Right renal pelvis (tissue), 4 donors: ENCODE data around the gene SVEP1. TPM values are rescaled to one million over a fixed set of nuclear protein-coding genes. Genes with fewer than 3 reads are reported as not detected.
A peak's percentile ranks its signal among the peaks of the same experiment; 100 is the strongest.
"Not testable (repeated sequence)": the region's sequence is repeated elsewhere in the genome, so short reads cannot be mapped to it uniquely, and the experiment has no call there.

Source experiments
- DNase-seq, 4 donors: peaks; one replicate each; pipeline ENCODE4 v3.0.0-alpha.2; 2013; ENCODE audit warnings: low read depth in 4 of 4, low spot score in 3 of 4, missing footprints in 1 of 4
- polyA plus RNA-seq, 4 donors: library from polyadenylated mRNA; unstranded; fragments of 120-200 nt; gene quantifications; one replicate each; pipeline ENCODE4 v1.2.1, GENCODE V29; 2013; ENCODE audit not compliant: insufficient read length in 4 of 4

SVEP1 gene
- polyA plus RNA-seq, result 1 to 10 TPM; 7.2 to 8.0 (median 7.4) TPM

- peak in 2 of 4 donors; percentile 18 to 59 for DNase-seq
These were observed at the start of gene SVEP1 for GRCh38 chr9:110579034-110579861. SVEP1 (minus strand) TSS chr9:110579741; CDS start chr9:110579543, 198 bp downstream.

- no peak for DNase-seq
These were observed 46.7 kb upstream of the SVEP1 start for GRCh38 chr9:110626101-110626829.

- peak; percentile 43 to 49 (median 47) for DNase-seq
These were observed 44.0 kb upstream of the SVEP1 start for GRCh38 chr9:110623462-110624025.

GRCh38 chr9:110622368-110622767 lies 42.8 kb upstream of the SVEP1 start:
- no peak for DNase-seq

GRCh38 chr9:110620726-110621125 lies 41.2 kb upstream of the SVEP1 start:
- no peak for DNase-seq

- no peak for DNase-seq
These were observed 40.3 kb upstream of the SVEP1 start for GRCh38 chr9:110619831-110620230.

- no peak for DNase-seq
These were observed 36.0 kb upstream of the SVEP1 start for GRCh38 chr9:110615498-110615897.

GRCh38 chr9:110614576-110614975 lies 35.0 kb upstream of the SVEP1 start:
- DNase-seq, result not testable (repeated sequence)

GRCh38 chr9:110606179-110606790 lies 26.7 kb upstream of the SVEP1 start:
- no peak for DNase-seq

- no peak for DNase-seq
These were observed 26.0 kb upstream of the SVEP1 start for GRCh38 chr9:110605565-110605964.

- DNase-seq, result no peak
These were observed 24.6 kb upstream of the SVEP1 start for GRCh38 chr9:110604171-110604601.

GRCh38 chr9:110602281-110602680 lies 22.7 kb upstream of the SVEP1 start:
- DNase-seq, result no peak

GRCh38 chr9:110601098-110601497 lies 21.6 kb upstream of the SVEP1 start:
- no peak for DNase-seq

- DNase-seq, result no peak
These were observed 19.9 kb upstream of the SVEP1 start for GRCh38 chr9:110599468-110599867.

GRCh38 chr9:110592044-110592830 lies 12.7 kb upstream of the SVEP1 start:
- DNase-seq, result no peak

GRCh38 chr9:110591526-110591925 lies 12.0 kb upstream of the SVEP1 start:
- DNase-seq, result no peak

GRCh38 chr9:110590816-110591215 lies 11.3 kb upstream of the SVEP1 start:
- DNase-seq, result no peak

GRCh38 chr9:110588296-110588695 lies 8.8 kb upstream of the SVEP1 start:
- no peak for DNase-seq

GRCh38 chr9:110583237-110583636 lies 3.7 kb upstream of the SVEP1 start:
- DNase-seq, result no peak

GRCh38 chr9:110582156-110582555 lies 2.6 kb upstream of the SVEP1 start:
- DNase-seq, result no peak
